K562 (cell line): ENCODE results near the gene SOSTDC1. TPM values are rescaled to one million over a fixed set of nuclear protein-coding genes. Genes with fewer than 3 reads are reported as not detected.
A peak's percentile ranks its signal among the peaks of the same experiment; 100 is the strongest.

ENCODE experiments used
- ADNP ChIP-seq: fragments of 200-800 bp; sonication (Bioruptor generic); IDR thresholded peaks from 2 replicates; pipeline ENCODE4 v1.6.1; 2016; ENCODE audit warnings: missing genetic modification characterization, missing compliant biosample characterization
- ATF3 ChIP-seq, 2 experiments: fragments of 450-650 bp in 1 of 2; sonication (generic) in 1 of 2; formaldehyde crosslinking in 1 of 2; IDR thresholded peaks in 1 of 2; conservative IDR thresholded peaks in 1 of 2; 2 replicates each; pipeline versions ENCODE4 v1.6.1 to v1.8.1; 2016 to 2023; ENCODE audit warnings: mild to moderate bottlenecking in 2 of 2, moderate library complexity in 2 of 2, inconsistent platforms in 1 of 2, missing genetic modification reagents in 1 of 2
- EHMT2 ChIP-seq: fragments of 450-650 bp; IDR thresholded peaks from 2 replicates; pipeline ENCODE4 v1.6.1; 2018; ENCODE audit warnings: antibody characterized with exemption
- FOXJ3 ChIP-seq: sonication (generic); formaldehyde crosslinking; IDR thresholded peaks from 2 replicates; pipeline ENCODE4 v1.4.0; 2020; ENCODE audit warnings: mild to moderate bottlenecking, missing genetic modification reagents
- HNRNPH1 ChIP-seq: fragments of 200-400 bp; formaldehyde crosslinking; optimal IDR thresholded peaks from 2 replicates; pipeline ENCODE3; 2017; ENCODE audit warnings: low read depth, mild to moderate bottlenecking, low read length, moderate library complexity
- NRF1 ChIP-seq, 2 experiments: fragments of 450-650 bp; IDR thresholded peaks in 1 of 2; conservative IDR thresholded peaks in 1 of 2; 2 replicates each; pipeline ENCODE4 v1.6.1; 2014; ENCODE audit warnings: mild to moderate bottlenecking in 2 of 2
- RERE ChIP-seq: sonication (generic); formaldehyde crosslinking; IDR thresholded peaks from 2 replicates; pipeline ENCODE4 v1.8.0; 2023; ENCODE audit warnings: missing genetic modification reagents, mild to moderate bottlenecking, borderline replicate concordance
- SMC3 ChIP-seq: conservative IDR thresholded peaks from 2 replicates; pipeline ENCODE4 v1.6.1; 2011; ENCODE audit warnings: low read depth, low read length, improper control_type of control experiment; ENCODE audit not compliant: insufficient read depth
- ZC3H8 ChIP-seq: fragments of 450-650 bp; IDR thresholded peaks from 2 replicates; pipeline ENCODE4 v1.6.1; 2017
- ZFP36 ChIP-seq: fragments of 150-350 bp; IDR thresholded peaks from 2 replicates; pipeline ENCODE4 v1.6.1; 2018; ENCODE audit warnings: low read length, low read depth; ENCODE audit not compliant: partially characterized antibody
- ZKSCAN8 ChIP-seq: fragments of 200-800 bp; sonication (Bioruptor generic); IDR thresholded peaks from 2 replicates; pipeline ENCODE4 v1.6.1; 2016; ENCODE audit warnings: missing genetic modification characterization, missing compliant biosample characterization
- ZNF197 ChIP-seq: fragments of 200-800 bp; sonication (Bioruptor generic); IDR thresholded peaks from 2 replicates; pipeline ENCODE4 v1.6.1; 2016; ENCODE audit warnings: low read depth, missing genetic modification characterization, missing compliant biosample characterization
- ZNF224 ChIP-seq: sonication (generic); formaldehyde crosslinking; IDR thresholded peaks from 2 replicates; pipeline ENCODE4 v1.8.0; 2022; ENCODE audit warnings: mild to moderate bottlenecking, missing genetic modification reagents
- ZNF280B ChIP-seq: fragments of 250-450 bp; sonication (Bioruptor Pico); IDR thresholded peaks from 2 replicates; pipeline ENCODE4 v1.5.1; 2021; ENCODE audit warnings: mild to moderate bottlenecking
- ZNF707 ChIP-seq: fragments of 250-450 bp; sonication (Bioruptor Pico); conservative IDR thresholded peaks from 2 replicates; pipeline ENCODE4 v1.8.0; 2022; ENCODE audit warnings: inconsistent platforms, mild to moderate bottlenecking, moderate library complexity
- ZNF76 ChIP-seq: fragments of 250-450 bp; sonication (Bioruptor Pico); IDR thresholded peaks from 2 replicates; pipeline ENCODE4 v1.4.0; 2020; ENCODE audit warnings: mild to moderate bottlenecking, moderate library complexity, borderline replicate concordance
- ZSCAN32 ChIP-seq: fragments of 450-650 bp; formaldehyde crosslinking; IDR thresholded peaks from 2 replicates; pipeline ENCODE4 v1.4.0; 2020; ENCODE audit warnings: mild to moderate bottlenecking, moderate library complexity
- polyA plus RNA-seq, 8 experiments: library from polyadenylated mRNA; depleted of rRNA in 4 of 8; stranded (reverse) in 5 of 8; unstranded in 3 of 8; fragments of >200 nt; fragmentation: Nextera tagmentation in 2 of 8; fragmentation: Illumina TruSeq in 1 of 8; extraction: Ambion mirVana in 2 of 8; extraction: Trizol in 1 of 8; gene quantifications; 2 replicates each; pipeline versions ENCODE4 v1.2.1 to v1.2.3, GENCODE V29; 2011 to 2014; ENCODE audit warnings: inconsistent platforms in 1 of 8, missing spikeins in 1 of 8
- total RNA-seq, 7 experiments: library from RNA; depleted of rRNA in 6 of 7; stranded (reverse); fragments of >200 nt in 6 of 7; fragmentation: Illumina TruSeq in 2 of 7; extraction: Trizol in 2 of 7; gene quantifications; 2 replicates each; pipeline versions ENCODE4 v1.2.1 to v1.2.3, GENCODE V29; 2011 to 2021; ENCODE audit warnings: low replicate concordance in 1 of 7

Gene SOSTDC1
- total and polyA plus RNA-seq, 9 of the 15 experiments (the other 6 are each of a cell fraction or from before 2014, with no cell fraction given): 8.3 to 48.6 (median 15.9) TPM

GRCh38 chr7:16416289-16417282, 49.0 kb downstream of the SOSTDC1 start (continued):
- TF ChIP-seq RERE: no peak
- TF ChIP-seq NRF1 (conservative IDR thresholded peaks at IDR 0.05 in 1 of 2, IDR thresholded peaks at IDR 0.05 in 1 of 2): no peak
- no peak for TF ChIP-seq ZSCAN32 (CRISPR knock-in tag)
- TF ChIP-seq ZC3H8: no peak
- TF ChIP-seq ZNF197 (CRISPR knock-in tag): 0 out of 2 replicates have a peak, but pooled peaks have one; percentile 21
- TF ChIP-seq ADNP (tag): no peak
- no peak for TF ChIP-seq FOXJ3 (CRISPR knock-in tag)
- peak; percentile 45; the same call in 1 of the 2 replicates for TF ChIP-seq ATF3 (IDR thresholded peaks at IDR 0.05)
- no peak for TF ChIP-seq ATF3 (CRISPR knock-in tag; conservative IDR thresholded peaks at IDR 0.05)
- TF ChIP-seq ZNF224: no peak
- TF ChIP-seq SMC3: no peak
- TF ChIP-seq ZFP36: no peak
- TF ChIP-seq EHMT2: peak; percentile 40; the same call in 1 of the 2 replicates
- TF ChIP-seq HNRNPH1: no peak
- no peak for TF ChIP-seq ZNF76
- no peak for TF ChIP-seq ZNF707 (CRISPR knock-in tag)
- no peak for TF ChIP-seq ZKSCAN8 (CRISPR knock-in tag)
- TF ChIP-seq ZNF280B (CRISPR knock-in tag): no peak
